Measurements from ENCODE around the gene MAGI1. TPM values are rescaled to one million over a fixed set of nuclear protein-coding genes. Genes with fewer than 3 reads are reported as not detected.

The MAGI1 gene
- total and polyA plus RNA-seq, 2 donors (not counting 1 experiment from before 2014, with no cell fraction given), result 0.10 to 0.22 TPM

DNA sequence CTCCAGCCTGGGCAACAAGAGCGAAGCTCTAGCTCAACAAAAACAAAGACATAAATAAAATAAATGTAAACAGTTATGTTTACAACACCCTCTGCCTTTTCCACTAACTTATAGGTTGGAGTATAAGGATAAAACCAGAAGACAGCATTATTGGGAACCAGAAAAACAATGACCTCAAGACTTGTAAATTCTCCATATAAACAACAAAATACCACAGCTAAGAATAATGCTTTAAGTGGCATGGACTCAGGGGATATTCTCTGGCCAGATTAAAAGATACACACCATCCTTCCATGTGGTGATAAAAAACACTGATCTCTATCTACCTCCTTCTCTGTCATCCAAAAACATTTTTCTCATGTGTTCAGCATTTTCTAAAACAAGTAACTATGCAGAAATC lies 500.6 kb downstream of the MAGI1 start:
- no peaks in the 10 kb centered on the region for H3K27me3 ChIP-seq (replicated peaks in 1 of 4; ENCODE audit: control extremely low read depth in 1 of 4, control insufficient read depth in 3 of 4, insufficient read depth in 4 of 4, low read length in 3 of 4)
- H3K4me1 ChIP-seq (ENCODE audit: control insufficient read depth in 2 of 2, insufficient read depth in 2 of 2, low read length in 2 of 2), result no peaks in the 10 kb centered on the region
- H3K4me3 Mint-ChIP-seq, result no peak overlapping the region
- DNase-seq (no peak), ATAC-seq (ENCODE audit: low read depth) (no peak)
- no peak for TF ChIP-seq EZH2 (IDR thresholded peaks at IDR 0.05; ENCODE audit: borderline replicate concordance, insufficient read depth, low read depth, low read length, poor library complexity, severe bottlenecking)
- H3K4me2 ChIP-seq (replicated peaks; ENCODE audit: low read depth, low read length, poor library complexity, severe bottlenecking), result no peak overlapping the region
- POLR2A ChIA-PET, result no interaction called here
- H3K79me2 ChIP-seq (ENCODE audit: control insufficient read depth, insufficient read depth, low read length), result no peaks in the 10 kb centered on the region
- no peaks in the 10 kb centered on the region for H3K27me3 Mint-ChIP-seq
- H3K9me3 ChIP-seq (ENCODE audit: control extremely low read depth in 1 of 3, control insufficient read depth in 2 of 3, insufficient read depth in 1 of 3, low read length in 2 of 3), result no peaks in the 10 kb centered on the region
- H3K9me3 Mint-ChIP-seq (ENCODE audit: insufficient read depth), result no peaks in the 10 kb centered on the region
- H3K4me1 Mint-ChIP-seq, result no peaks in the 10 kb centered on the region
- CTCF ChIA-PET, result no interaction called here
- no peak overlapping the region for H2AFZ ChIP-seq (ENCODE audit: insufficient read depth, low read depth, low read length, poor library complexity, severe bottlenecking)
- no peak overlapping the region for H3K27ac Mint-ChIP-seq
- H3K27ac ChIP-seq (ENCODE audit: low read length in 2 of 2), result no peak overlapping the region
- intact Hi-C loops (cut with micrococcal nuclease), result no loop called here
- WGBS (ENCODE audit: insufficient coverage), result no CpG with 5 or more reads among the region's 1 CpG
- H3K9ac ChIP-seq (ENCODE audit: low read length), result no peak overlapping the region
- H4K20me1 ChIP-seq (ENCODE audit: control insufficient read depth, insufficient read depth, low read length, poor library complexity, severe bottlenecking), result no peaks in the 10 kb centered on the region
- no peaks in the 10 kb centered on the region for H3K36me3 ChIP-seq (replicated peaks in 1 of 2; ENCODE audit: control extremely low read depth in 1 of 2, control insufficient read depth in 1 of 2, extremely low read depth in 1 of 2, insufficient read depth in 2 of 2, low read length in 1 of 2)
- H3K4me3 ChIP-seq (ENCODE audit: control extremely low read depth in 1 of 5, extremely low read depth in 1 of 5, insufficient read depth in 1 of 5, low read depth in 2 of 5, low read length in 4 of 5), result no peak overlapping the region

DNA sequence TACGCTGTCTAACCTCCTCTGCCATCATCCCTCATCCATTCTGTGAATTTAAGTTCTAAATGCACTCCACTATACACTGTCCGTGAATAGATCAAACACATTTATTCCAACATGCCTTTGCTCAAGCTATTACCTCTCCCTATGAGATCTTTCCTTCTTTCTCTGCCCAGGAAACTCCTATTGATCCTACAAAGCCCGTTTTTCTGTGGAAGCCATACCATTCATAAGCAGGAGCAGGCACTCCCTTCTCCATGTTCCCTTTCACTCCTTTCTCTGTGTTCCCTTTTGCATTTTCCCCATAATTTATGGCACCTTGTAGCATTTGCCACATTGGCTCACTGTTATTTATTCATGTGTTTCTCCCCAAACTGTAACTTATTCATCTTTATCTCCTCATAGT lies 501.6 kb downstream of the MAGI1 start:
- no peak for TF ChIP-seq CTCF (IDR thresholded peaks at IDR 0.05)
- no peak for TF ChIP-seq EZH2 (IDR thresholded peaks at IDR 0.05; ENCODE audit: borderline replicate concordance, insufficient read depth, low read depth, low read length, poor library complexity, severe bottlenecking)

More for the DNA sequence above, 501.6 kb downstream of the MAGI1 start:
- H3K79me2 ChIP-seq (ENCODE audit: control insufficient read depth, insufficient read depth, low read length), result no peaks in the 10 kb centered on the region
- H3K9me3 Mint-ChIP-seq (ENCODE audit: insufficient read depth), result no peaks in the 10 kb centered on the region
- WGBS (ENCODE audit: insufficient coverage), result 73% methylated on average over 3 of the region's 3 CpGs
- H3K36me3 ChIP-seq (replicated peaks in 1 of 2; ENCODE audit: control extremely low read depth in 1 of 2, control insufficient read depth in 1 of 2, extremely low read depth in 1 of 2, insufficient read depth in 2 of 2, low read length in 1 of 2), result no peaks in the 10 kb centered on the region
- H3K27me3 ChIP-seq (replicated peaks in 1 of 4; ENCODE audit: control extremely low read depth in 1 of 4, control insufficient read depth in 3 of 4, insufficient read depth in 4 of 4, low read length in 3 of 4), result no peaks in the 10 kb centered on the region
- no peaks in the 10 kb centered on the region for H3K9me3 ChIP-seq (ENCODE audit: control extremely low read depth in 1 of 3, control insufficient read depth in 2 of 3, insufficient read depth in 1 of 3, low read length in 2 of 3)
- no peaks in the 10 kb centered on the region for H4K20me1 ChIP-seq (ENCODE audit: control insufficient read depth, insufficient read depth, low read length, poor library complexity, severe bottlenecking)
- no peak overlapping the region for H3K27ac Mint-ChIP-seq
- intact Hi-C loops (cut with micrococcal nuclease), result no loop called here
- DNase-seq (no peak), ATAC-seq (ENCODE audit: low read depth) (no peak)
- CTCF ChIA-PET, result no interaction called here
- POLR2A ChIA-PET, result no interaction called here
- H2AFZ ChIP-seq (ENCODE audit: insufficient read depth, low read depth, low read length, poor library complexity, severe bottlenecking), result no peak overlapping the region
- no peaks in the 10 kb centered on the region for H3K4me1 ChIP-seq (ENCODE audit: control insufficient read depth in 2 of 2, insufficient read depth in 2 of 2, low read length in 2 of 2)
- H3K9ac ChIP-seq (ENCODE audit: low read length), result no peak overlapping the region
- no peaks in the 10 kb centered on the region for H3K27me3 Mint-ChIP-seq
- H3K4me3 Mint-ChIP-seq, result no peak overlapping the region
- no peak overlapping the region for H3K27ac ChIP-seq (ENCODE audit: low read length in 2 of 2)
- no peak overlapping the region for H3K4me3 ChIP-seq (ENCODE audit: control extremely low read depth in 1 of 5, extremely low read depth in 1 of 5, insufficient read depth in 1 of 5, low read depth in 2 of 5, low read length in 4 of 5)
- H3K4me2 ChIP-seq (replicated peaks; ENCODE audit: low read depth, low read length, poor library complexity, severe bottlenecking), result no peak overlapping the region
- H3K4me1 Mint-ChIP-seq, result no peaks in the 10 kb centered on the region
